HG03571 (cell line): ENCODE measurements around the gene KRCC1.
"Not testable (repeated sequence)": the region's sequence is repeated elsewhere in the genome, so short reads cannot be mapped to it uniquely, and the experiment has no call there.

Experiments used
- ATAC-seq: cut with Tn5 transposase; IDR thresholded peaks from one replicate; pipeline ENCODE4 v1.9.1; 2021; ENCODE audit not compliant: unreplicated experiment

Gene KRCC1

GRCh38 chr2:88003074-88003755 lies 52.4 kb downstream of the KRCC1 start:
- ATAC-seq, result no peak

GRCh38 chr2:88002359-88002707 lies 53.2 kb downstream of the KRCC1 start:
- no peak for ATAC-seq

- not testable (repeated sequence) for ATAC-seq
These were observed 55.1 kb downstream of the KRCC1 start for GRCh38 chr2:88000474-88000873.

GRCh38 chr2:87996570-87996969 lies 59.0 kb downstream of the KRCC1 start:
- no peak for ATAC-seq

GRCh38 chr2:87995756-87996155 lies 59.8 kb downstream of the KRCC1 start:
- ATAC-seq, result no peak

- ATAC-seq, result not testable (repeated sequence)
These were observed 61.2 kb downstream of the KRCC1 start for GRCh38 chr2:87994304-87994850.

- not testable (repeated sequence) for ATAC-seq
These were observed 63.0 kb downstream of the KRCC1 start for GRCh38 chr2:87992569-87992968.

- ATAC-seq, result not testable (repeated sequence)
These were observed 68.1 kb downstream of the KRCC1 start for GRCh38 chr2:87987473-87987872.

GRCh38 chr2:87985902-87986301 lies 69.7 kb downstream of the KRCC1 start:
- not testable (repeated sequence) for ATAC-seq

GRCh38 chr2:87981182-87981581 lies 74.4 kb downstream of the KRCC1 start:
- not testable (repeated sequence) for ATAC-seq
